Upper lobe of left lung (tissue), 4 donors: Measurements from ENCODE around the gene FIBCD1.

Experiments
- POLR2A ChIP-seq, 4 donors: fragments of 450-650 bp; IDR thresholded peaks; one replicate each; pipeline ENCODE4 v1.5.1; 2016 to 2017; ENCODE audit warnings: antibody characterized with exemption in 4 of 4, mild to moderate bottlenecking in 2 of 4
- TF ChIP-seq, protein P1 (sequence below), 6 experiments: fragments of 450-650 bp in 4 of 6; fragments of 200-600 bp in 2 of 6; sonication (generic) in 2 of 6; IDR thresholded peaks; one replicate each; pipeline ENCODE4 v1.5.1; 2016 to 2019; ENCODE audit warnings: antibody characterized with exemption in 6 of 6

- TF ChIP-seq, protein P1, sequence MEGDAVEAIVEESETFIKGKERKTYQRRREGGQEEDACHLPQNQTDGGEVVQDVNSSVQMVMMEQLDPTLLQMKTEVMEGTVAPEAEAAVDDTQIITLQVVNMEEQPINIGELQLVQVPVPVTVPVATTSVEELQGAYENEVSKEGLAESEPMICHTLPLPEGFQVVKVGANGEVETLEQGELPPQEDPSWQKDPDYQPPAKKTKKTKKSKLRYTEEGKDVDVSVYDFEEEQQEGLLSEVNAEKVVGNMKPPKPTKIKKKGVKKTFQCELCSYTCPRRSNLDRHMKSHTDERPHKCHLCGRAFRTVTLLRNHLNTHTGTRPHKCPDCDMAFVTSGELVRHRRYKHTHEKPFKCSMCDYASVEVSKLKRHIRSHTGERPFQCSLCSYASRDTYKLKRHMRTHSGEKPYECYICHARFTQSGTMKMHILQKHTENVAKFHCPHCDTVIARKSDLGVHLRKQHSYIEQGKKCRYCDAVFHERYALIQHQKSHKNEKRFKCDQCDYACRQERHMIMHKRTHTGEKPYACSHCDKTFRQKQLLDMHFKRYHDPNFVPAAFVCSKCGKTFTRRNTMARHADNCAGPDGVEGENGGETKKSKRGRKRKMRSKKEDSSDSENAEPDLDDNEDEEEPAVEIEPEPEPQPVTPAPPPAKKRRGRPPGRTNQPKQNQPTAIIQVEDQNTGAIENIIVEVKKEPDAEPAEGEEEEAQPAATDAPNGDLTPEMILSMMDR (IDR thresholded peaks at IDR 0.05) = no peak
- no peak for TF ChIP-seq POLR2A (IDR thresholded peaks at IDR 0.05)
These were observed 43.8 kb upstream of the FIBCD1 start for GRCh38 chr9:130982636-130983358.
